Endothelial cell of umbilical vein (primary cell): ENCODE data around the gene DMD. TPM values are rescaled to one million over a fixed set of nuclear protein-coding genes. Genes with fewer than 3 reads are reported as not detected.
A peak's percentile ranks its signal among the peaks of the same experiment; 100 is the strongest.

Experiments
- BruUV-seq: library from RNA; stranded (reverse); fragments of 400-500 nt; replicated peaks from 2 replicates; lab custom pipeline; 2021; lab: Mats Ljungman, UMichigan
- CTCF ChIA-PET: fragments of 300-600, 350-600 bp; sonication (Branson Sonifier 250); formaldehyde crosslinking; loops from one replicate; lab custom pipeline; 2021; ENCODE audit warnings: antibody characterized with exemption, inconsistent platforms; lab: Charles Lee
- POLR2A ChIA-PET: fragments of 300-600, 350-600 bp; sonication (Branson Sonifier 250); formaldehyde crosslinking; loops from one replicate; lab custom pipeline; 2021; ENCODE audit warnings: antibody characterized with exemption, inconsistent platforms; lab: Charles Lee
- DNase-seq: peaks from one replicate; pipeline ENCODE4 v3.0.0-alpha.2; 2011; ENCODE audit warnings: low read depth, low spot score
- FAIRE-seq: peaks from 2 replicates; lab custom pipeline; 2011; peaks lifted over from hg19 to GRCh38; lab: Jason Lieb, UNC
- H2AFZ ChIP-seq: 2 replicates; pipeline ENCODE4 v1.6.0; 2012; ENCODE audit warnings: low read depth, low read length, control low read depth, inconsistent platforms
- H3K27ac ChIP-seq: 2 replicates; pipeline ENCODE4 v1.5.1; 2011; ENCODE audit warnings: low read depth, mild to moderate bottlenecking, control low read depth, low read length, moderate library complexity; ENCODE audit not compliant: insufficient read depth
- H3K27me3 ChIP-seq, 2 experiments: 2 replicates each; pipeline versions ENCODE4 v1.6.0 to v1.6.1; 2011; ENCODE audit warnings: low read length in 2 of 2, mixed read lengths in 1 of 2; ENCODE audit not compliant: control insufficient read depth in 2 of 2, insufficient read depth in 2 of 2
- H3K36me3 ChIP-seq, 2 experiments: 2 replicates in 1 of 2; 3 replicates in 1 of 2; pipeline ENCODE4 v1.5.1; 2011; ENCODE audit warnings: low read length in 2 of 2, mild to moderate bottlenecking in 1 of 2, moderate library complexity in 1 of 2; ENCODE audit not compliant: control insufficient read depth in 2 of 2, insufficient read depth in 2 of 2; ENCODE audit errors: extremely low read depth in 1 of 2
- H3K4me1 ChIP-seq: 3 replicates; pipeline ENCODE4 v1.5.1; 2011; ENCODE audit warnings: mild to moderate bottlenecking, low read length; ENCODE audit not compliant: control insufficient read depth, insufficient read depth; ENCODE audit errors: extremely low read depth
- H3K4me2 ChIP-seq: 2 replicates; pipeline ENCODE4 v1.6.1; 2011; ENCODE audit warnings: low read length, control low read depth, mixed read lengths; ENCODE audit not compliant: insufficient read depth
- H3K4me3 ChIP-seq, 3 experiments: fragments of 200-600 bp in 1 of 3; sonication (generic), shearing (Covaris generic) in 1 of 3; replicated peaks in 1 of 3; 2 replicates each; pipeline ENCODE4 v1.5.1; 2011 to 2016; ENCODE audit warnings: control low read depth in 3 of 3, low read length in 3 of 3, mild to moderate bottlenecking in 2 of 3, inconsistent platforms in 1 of 3, low read depth in 1 of 3, moderate library complexity in 1 of 3; ENCODE audit not compliant: insufficient read depth in 1 of 3
- H3K79me2 ChIP-seq: 2 replicates; pipeline ENCODE4 v1.6.0; 2012; ENCODE audit warnings: low read length, inconsistent platforms; ENCODE audit not compliant: control insufficient read depth, insufficient read depth
- H3K9ac ChIP-seq: replicated peaks from 2 replicates; pipeline ENCODE3; 2011; ENCODE audit warnings: low read length, control low read depth; ENCODE audit not compliant: insufficient read depth; ENCODE audit errors: extremely low read depth
- H3K9me1 ChIP-seq: replicated peaks from 3 replicates; pipeline ENCODE4 v1.6.0; 2011; ENCODE audit warnings: mild to moderate bottlenecking, low read length; ENCODE audit not compliant: control insufficient read depth, insufficient read depth; ENCODE audit errors: extremely low read depth
- H3K9me3 ChIP-seq: replicated peaks from 2 replicates; pipeline ENCODE4 v1.5.1; 2012; ENCODE audit warnings: low read length, inconsistent platforms; ENCODE audit not compliant: control insufficient read depth, insufficient read depth
- H4K20me1 ChIP-seq: replicated peaks from 2 replicates; pipeline ENCODE3; 2011; ENCODE audit warnings: mild to moderate bottlenecking, low read length; ENCODE audit not compliant: control insufficient read depth, insufficient read depth; ENCODE audit errors: extremely low read depth
- CTCF ChIP-seq, 2 donors: IDR thresholded peaks; 1 replicate in 1 of 2; 2 replicates in 1 of 2; pipeline ENCODE4 v1.5.1; 2011; ENCODE audit warnings: low read length in 2 of 2, mild to moderate bottlenecking in 2 of 2, moderate library complexity in 2 of 2, control low read depth in 1 of 2, inconsistent platforms in 1 of 2, low read depth in 1 of 2; ENCODE audit not compliant: insufficient read depth in 1 of 2; ENCODE audit errors: extremely low read depth in 1 of 2
- EZH2 ChIP-seq: IDR thresholded peaks from 2 replicates; pipeline ENCODE4 v1.6.1; 2012; ENCODE audit warnings: borderline replicate concordance, low read depth, mild to moderate bottlenecking, moderate library complexity, low read length, inconsistent platforms; ENCODE audit not compliant: severe bottlenecking
- FOS ChIP-seq: IDR thresholded peaks from 2 replicates; pipeline ENCODE4 v1.6.1; 2011; ENCODE audit warnings: mild to moderate bottlenecking, low read length, moderate library complexity, borderline replicate concordance; ENCODE audit not compliant: insufficient read depth
- GATA2 ChIP-seq: IDR thresholded peaks from 2 replicates; pipeline ENCODE4 v1.7.0; 2011; ENCODE audit warnings: low read depth, mild to moderate bottlenecking, moderate library complexity, mixed read lengths, low read length; ENCODE audit not compliant: insufficient read length, insufficient read depth
- JUN ChIP-seq: IDR thresholded peaks from 2 replicates; pipeline ENCODE4 v1.6.1; 2011; ENCODE audit warnings: borderline replicate concordance, low read depth; ENCODE audit not compliant: insufficient read length, insufficient read depth
- MAX ChIP-seq: IDR thresholded peaks from 2 replicates; pipeline ENCODE4 v1.6.1; 2011; ENCODE audit not compliant: insufficient read depth, insufficient read length
- MYC ChIP-seq: IDR thresholded peaks from one replicate; pipeline ENCODE4 v1.6.1; 2011; ENCODE audit warnings: mild to moderate bottlenecking, low read depth, low read length
- POLR2A ChIP-seq: IDR thresholded peaks from 2 replicates; pipeline ENCODE4 v1.6.1; 2012; ENCODE audit warnings: low read depth, mild to moderate bottlenecking, control low read depth, low read length
- POLR2AphosphoS5 ChIP-seq: IDR thresholded peaks from 2 replicates; pipeline ENCODE4 v1.6.1; 2012; ENCODE audit warnings: low read depth, mild to moderate bottlenecking, control low read depth, low read length, moderate library complexity; ENCODE audit not compliant: insufficient read depth
- dilution Hi-C: fragments of 300-500 bp; cut with MboI; formaldehyde crosslinking; loops from one replicate; pipeline ENCODE4 v1.15.0; 2019; ENCODE audit warnings: low sequenced_read_pairs; ENCODE audit not compliant: extremely low pct_ligation_motif_present
- intact Hi-C: fragments of 100-400 bp; cut with micrococcal nuclease; formaldehyde crosslinking; loops from one replicate; pipeline ENCODE4 v1.10.0; 2022
- polyA plus RNA-seq, 4 experiments: library from polyadenylated mRNA; depleted of rRNA in 3 of 4; stranded (reverse) in 3 of 4; unstranded in 1 of 4; fragments of >200 nt; gene quantifications; 2 replicates each; pipeline versions ENCODE4 v1.2.1 to v1.2.3, GENCODE V29; 2011 to 2012; ENCODE audit warnings: missing spikeins in 1 of 4
- total RNA-seq: library from RNA; stranded (reverse); gene quantifications from 2 replicates; pipeline ENCODE4 v1.2.3, GENCODE V29; 2021

DMD gene
- total and polyA plus RNA-seq, 2 donors (not counting 3 experiments of a cell fraction or from before 2014, with no cell fraction given), result 7.3 to 9.0 TPM

GRCh38 chrX:31224381-31225012 is 1986.9 kb downstream of the DMD start:
- TF ChIP-seq EZH2, result no peak
- no peak for TF ChIP-seq FOS
- no peak for TF ChIP-seq POLR2A
- no peak for TF ChIP-seq CTCF (IDR thresholded peaks at IDR 0.05; ENCODE audit: extremely low read depth in 1 of 2, insufficient read depth in 1 of 2, low read depth in 1 of 2, low read length in 2 of 2)
- no peak for TF ChIP-seq MYC
- no peak for TF ChIP-seq POLR2AphosphoS5
- no peak for TF ChIP-seq JUN
- TF ChIP-seq MAX, result no peak
- TF ChIP-seq GATA2, result no peak
- Histone ChIP-seq H2AFZ (no peak overlapping the region), H3K9me3 (no peaks in the 10 kb centered on the region), H3K9ac (no peak overlapping the region), H3K4me2 (no peak overlapping the region), H3K27me3 (no peaks in the 10 kb centered on the region), H4K20me1 (no peaks in the 10 kb centered on the region), H3K4me3 (no peak overlapping the region), H3K27ac (no peak overlapping the region), H3K36me3 (no peaks in the 10 kb centered on the region), H3K9me1 (no peaks in the 10 kb centered on the region), H3K79me2 (no peaks in the 10 kb centered on the region), H3K4me1 (peaks cover 20% of the 10 kb centered on the region)
- DNase-seq, result peak; percentile 8
- intact Hi-C loops (loop anchor here (5.0 kb wide), 1 partner anchor 108 kb away; no protein-coding TSS in a partner anchor), dilution Hi-C loops (no loop called here)
- POLR2A ChIA-PET, result no interaction called here
- CTCF ChIA-PET, result interaction anchor here (1.0 to 1.8 kb wide), 5 partner anchors 8 to 434 kb away, joined by 3 to 6 read pairs (median 3); no protein-coding TSS in a partner anchor
- FAIRE-seq, result no peak
- BruUV-seq, result no TSS peak
